ENCODE data around the gene ZBTB12. TPM values are rescaled to one million over a fixed set of nuclear protein-coding genes. Genes with fewer than 3 reads are reported as not detected.

The ZBTB12 gene
- total and polyA plus RNA-seq, 2 of the 13 experiments (the other 11 are each of a cell fraction or from before 2014, with no cell fraction given), result 4.8 to 6.0 TPM

GRCh38 chr6:31862344-31863235, 39.3 kb downstream of the ZBTB12 start, which contains the start of gene NEU1 (continued):
- TF ChIP-seq THAP9 (CRISPR knock-in tag; IDR thresholded peaks at IDR 0.05; ENCODE audit: borderline replicate concordance) (peak; percentile 36; the same call in 1 of the 2 replicates), ATAD3A (CRISPR knock-in tag; IDR thresholded peaks at IDR 0.05) (no peak), ZNF614 (CRISPR knock-in tag; IDR thresholded peaks at IDR 0.05; ENCODE audit: borderline replicate concordance) (peak; percentile 94), ZSCAN9 (CRISPR knock-in tag; IDR thresholded peaks at IDR 0.05; ENCODE audit: borderline replicate concordance) (peak; percentile 94), NFE2L1 (CRISPR knock-in tag; IDR thresholded peaks at IDR 0.05; ENCODE audit: borderline replicate concordance) (no peak), RAD21 (CRISPR knock-in tag; IDR thresholded peaks at IDR 0.05) (peak; percentile 78), SMYD3 (CRISPR knock-in tag; IDR thresholded peaks at IDR 0.05) (peak; percentile 96), NPAS2 (CRISPR knock-in tag; IDR thresholded peaks at IDR 0.05; ENCODE audit: borderline replicate concordance) (no peak), ATF5 (CRISPR knock-in tag; IDR thresholded peaks at IDR 0.05; ENCODE audit: low read depth) (no peak), ZNF776 (CRISPR knock-in tag; IDR thresholded peaks at IDR 0.05) (no peak), ATRX (CRISPR knock-in tag; IDR thresholded peaks at IDR 0.05; ENCODE audit: borderline replicate concordance) (no peak), ZSCAN5A (CRISPR knock-in tag; IDR thresholded peaks at IDR 0.05; ENCODE audit: borderline replicate concordance) (peak; percentile 93), TMF1 (CRISPR knock-in tag; IDR thresholded peaks at IDR 0.05; ENCODE audit: low read depth) (peak; percentile 50; the same call in 1 of the 2 replicates), PRMT3 (CRISPR knock-in tag; IDR thresholded peaks at IDR 0.05; ENCODE audit: borderline replicate concordance, low read depth) (no peak), ZNF468 (CRISPR knock-in tag; IDR thresholded peaks at IDR 0.05) (0 out of 2 replicates have a peak, but pooled peaks have one; percentile 90), PITX1 (CRISPR knock-in tag; IDR thresholded peaks at IDR 0.05) (peak; percentile 82), ZBTB7B (CRISPR knock-in tag; IDR thresholded peaks at IDR 0.05) (peak; percentile 86; the same call in 1 of the 2 replicates), ZNF292 (CRISPR knock-in tag; IDR thresholded peaks at IDR 0.05; ENCODE audit: borderline replicate concordance, low read depth) (peak; percentile 73; the same call in 1 of the 2 replicates), ZNF121 (CRISPR knock-in tag; IDR thresholded peaks at IDR 0.05) (peak; percentile 93), ARNT (IDR thresholded peaks at IDR 0.05) (no peak), KDM1A (CRISPR knock-in tag; IDR thresholded peaks at IDR 0.05) (0 out of 2 replicates have a peak, but pooled peaks have one; percentile 46), KLF11 (CRISPR knock-in tag; IDR thresholded peaks at IDR 0.05) (no peak), FOXP4 (CRISPR knock-in tag; IDR thresholded peaks at IDR 0.05) (peak; percentile 48; the same call in 1 of the 2 replicates)

All from HepG2 (cell line).